MCF 10A (cell line): ENCODE measurements around the gene FANCC. TPM values are rescaled to one million over a fixed set of nuclear protein-coding genes. Genes with fewer than 3 reads are reported as not detected.

Experiments used
- BruUV-seq: library from RNA; stranded (reverse); fragments of 400-500 nt; replicated peaks from 2 replicates; lab custom pipeline; 2021; lab: Mats Ljungman, UMichigan
- CTCF ChIA-PET: fragments of 300-600 bp; sonication (Branson Sonifier 250); formaldehyde crosslinking; extraction: SDS; loops from one replicate; lab custom pipeline; 2021; ENCODE audit warnings: antibody characterized with exemption, inconsistent platforms; lab: Yijun Ruan, JAX
- POLR2A ChIA-PET: fragments of 300-600, 350-650 bp; sonication (Branson Sonifier 250); formaldehyde crosslinking; extraction: SDS; loops from one replicate; lab custom pipeline; 2020; ENCODE audit warnings: antibody characterized with exemption, inconsistent platforms; lab: Yijun Ruan, JAX
- DNase-seq: peaks from one replicate; pipeline ENCODE4 v3.0.0-alpha.2; 2018; ENCODE audit not compliant: unreplicated experiment
- H3K27ac Mint-ChIP-seq: one replicate; pipeline ENCODE4 v1.8.0; 2022; ENCODE audit warnings: mild to moderate bottlenecking, low read depth, mixed read lengths; ENCODE audit not compliant: unreplicated experiment
- H3K27me3 Mint-ChIP-seq: one replicate; pipeline ENCODE4 v1.8.0; 2022; ENCODE audit warnings: mixed read lengths; ENCODE audit not compliant: insufficient read depth, unreplicated experiment
- H3K36me3 Mint-ChIP-seq: one replicate; pipeline ENCODE4 v1.8.0; 2022; ENCODE audit warnings: mild to moderate bottlenecking, moderate library complexity, mixed read lengths; ENCODE audit not compliant: insufficient read depth, unreplicated experiment
- H3K4me1 Mint-ChIP-seq: one replicate; pipeline ENCODE4 v1.8.0; 2022; ENCODE audit warnings: mixed read lengths; ENCODE audit not compliant: insufficient read depth, unreplicated experiment
- H3K4me3 Mint-ChIP-seq: one replicate; pipeline ENCODE4 v1.8.0; 2022; ENCODE audit warnings: mild to moderate bottlenecking, moderate library complexity, mixed read lengths; ENCODE audit not compliant: unreplicated experiment
- H3K9me3 Mint-ChIP-seq: one replicate; pipeline ENCODE4 v1.8.0; 2022; ENCODE audit warnings: mixed read lengths; ENCODE audit not compliant: unreplicated experiment
- CTCF ChIP-seq: fragments of 200-600 bp; IDR thresholded peaks from one replicate; pipeline ENCODE4 v1.8.0; 2022; ENCODE audit warnings: antibody characterized with exemption, mild to moderate bottlenecking; ENCODE audit not compliant: unreplicated experiment
- intact Hi-C: fragments of 100-400 bp; cut with micrococcal nuclease; formaldehyde crosslinking; loops from 2 replicates; pipeline ENCODE4 v1.14.1; 2022
- total RNA-seq: library from RNA; stranded (reverse); gene quantifications from 2 replicates; pipeline ENCODE4 v1.2.3, GENCODE V29; 2022

FANCC gene
- total RNA-seq, 1 experiment from 2014 or later = 12.1 TPM

- TF ChIP-seq CTCF = no peak
- no peak for DNase-seq
- Mint-ChIP-seq H3K4me3 (no peak overlapping the region), H3K4me1 (peaks cover 11% of the 10 kb centered on the region), H3K9me3 (no peaks in the 10 kb centered on the region), H3K27me3 (no peaks in the 10 kb centered on the region), H3K27ac (no peak overlapping the region), H3K36me3 (peaks cover 13% of the 10 kb centered on the region)
- CTCF ChIA-PET = no interaction called here
- POLR2A ChIA-PET = no interaction called here
- BruUV-seq = no TSS peak
- intact Hi-C loops = loop anchor here (5.0 kb wide), 1 partner anchor 98 kb away; no protein-coding TSS in a partner anchor
Measured at GRCh38 chr9:95104980-95105379, 212.5 kb downstream of the FANCC start.

- TF ChIP-seq CTCF = no peak
- H3K4me1 Mint-ChIP-seq = peaks cover 11% of the 10 kb centered on the region
- no peaks in the 10 kb centered on the region for H3K9me3 Mint-ChIP-seq
- ChIA-PET POLR2A (no interaction called here), CTCF (no interaction called here)
- no peaks in the 10 kb centered on the region for H3K27me3 Mint-ChIP-seq
- H3K4me3 Mint-ChIP-seq = no peak overlapping the region
- H3K36me3 Mint-ChIP-seq = peaks cover 16% of the 10 kb centered on the region
- intact Hi-C loops = no loop called here
- no peak for DNase-seq
- H3K27ac Mint-ChIP-seq = no peak overlapping the region
- no TSS peak for BruUV-seq
Measured at GRCh38 chr9:95104581-95104960, 212.9 kb downstream of the FANCC start.

- no peaks in the 10 kb centered on the region for H3K9me3 Mint-ChIP-seq
- ChIA-PET CTCF (no interaction called here), POLR2A (interaction anchor here (0.6 to 1.1 kb wide), 2 partner anchors 97 to 378 kb away, joined by 3 read pairs; partner anchors contain the start of gene AOPEP)
- H3K4me3 Mint-ChIP-seq = no peak overlapping the region
- no peak for DNase-seq
- H3K27ac Mint-ChIP-seq = no peak overlapping the region
- H3K27me3 Mint-ChIP-seq = no peaks in the 10 kb centered on the region
- peaks cover 11% of the 10 kb centered on the region for H3K4me1 Mint-ChIP-seq
- intact Hi-C loops = no loop called here
- peaks cover 21% of the 10 kb centered on the region for H3K36me3 Mint-ChIP-seq
- TF ChIP-seq CTCF = no peak
- BruUV-seq = no TSS peak
Measured at GRCh38 chr9:95103871-95104580, 213.5 kb downstream of the FANCC start.

- H3K36me3 Mint-ChIP-seq = peaks cover 18% of the 10 kb centered on the region
- peaks cover 11% of the 10 kb centered on the region for H3K4me1 Mint-ChIP-seq
- no peaks in the 10 kb centered on the region for H3K9me3 Mint-ChIP-seq
- DNase-seq = no peak
- ChIA-PET POLR2A (interaction anchor here (1.1 kb wide), 1 partner anchor 377 kb away, joined by 3 read pairs; the partner anchor contains the start of gene AOPEP), CTCF (interaction anchor here (0.6 to 1.2 kb wide), 3 partner anchors 10 to 25 kb away, joined by 3 to 6 read pairs (median 3); no protein-coding TSS in a partner anchor)
- no peak for TF ChIP-seq CTCF
- BruUV-seq = no TSS peak
- intact Hi-C loops = no loop called here
- H3K4me3 Mint-ChIP-seq = no peak overlapping the region
- no peak overlapping the region for H3K27ac Mint-ChIP-seq
- H3K27me3 Mint-ChIP-seq = no peaks in the 10 kb centered on the region
Measured at GRCh38 chr9:95103281-95103771, 214.2 kb downstream of the FANCC start.
